ENCODE measurements around the gene DENND1A. TPM values are rescaled to one million over a fixed set of nuclear protein-coding genes. Genes with fewer than 3 reads are reported as not detected.
"Not testable (repeated sequence)": the region's sequence is repeated elsewhere in the genome, so short reads cannot be mapped to it uniquely, and the experiment has no call there.

DENND1A gene
- polyA plus RNA-seq, 6 donors from 2014 or later, result 4.0 to 9.5 (median 5.3) TPM

DNA sequence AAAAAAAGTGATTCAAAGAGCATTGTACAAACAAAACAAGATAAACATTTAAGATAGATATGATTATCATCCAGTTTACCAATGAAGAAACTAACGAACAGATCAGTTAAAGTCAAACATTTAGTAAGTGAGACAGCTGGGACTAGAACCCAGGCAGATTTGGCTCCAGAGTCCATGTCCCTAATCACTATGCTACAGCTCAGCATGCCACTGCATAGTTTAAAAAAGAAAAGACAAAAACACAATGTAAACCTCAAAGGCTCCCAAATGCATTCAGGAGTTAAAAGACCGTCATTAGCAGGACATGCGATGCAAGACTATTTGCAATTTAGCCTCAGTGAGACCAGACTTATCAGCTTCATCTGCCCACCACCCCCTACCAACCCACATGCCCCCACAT lies 36.8 kb downstream of the DENND1A start:
- Mint-ChIP-seq H3K27ac (no peak overlapping the region), H3K9me3 (no peaks in the 10 kb centered on the region), H3K4me3 (no peak overlapping the region), H3K27me3 (no peaks in the 10 kb centered on the region), H3K4me1 (peaks cover 10 to 17% (median 15%) of the 10 kb centered on the region in 3 donors), H3K36me3 (peaks cover 0 to 7% of the 10 kb centered on the region in 2 donors)
- ATAC-seq (ENCODE audit: low read depth in 2 of 2), result no peak
- no peak for DNase-seq

DNA sequence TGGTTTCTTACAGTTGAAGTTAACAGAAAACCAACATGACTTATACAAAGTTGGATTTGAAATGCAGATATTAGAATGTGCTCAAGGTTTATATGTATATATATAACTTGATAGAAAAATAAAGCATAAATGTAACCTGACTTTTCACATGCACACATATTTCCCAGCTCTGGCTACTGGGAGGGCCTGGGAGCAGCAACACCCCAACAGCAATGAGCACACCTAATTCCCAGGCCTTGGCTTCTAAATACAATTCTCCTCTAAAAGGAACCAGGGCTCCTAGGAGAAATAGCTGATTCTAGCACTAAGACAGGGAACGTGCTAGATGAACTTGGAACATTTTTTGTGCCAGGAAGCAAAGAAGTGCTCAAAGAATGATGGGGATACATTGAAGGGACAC lies 42.1 kb downstream of the DENND1A start:
- Mint-ChIP-seq H3K36me3 (peaks cover 0 to 14% of the 10 kb centered on the region in 2 donors), H3K4me3 (no peak overlapping the region), H3K27ac (no peak overlapping the region), H3K27me3 (no peaks in the 10 kb centered on the region), H3K4me1 (peaks cover 8 to 28% (median 24%) of the 10 kb centered on the region in 3 donors), H3K9me3 (peaks cover 0 to 3% (median 0%) of the 10 kb centered on the region in 7 donors)
- ATAC-seq (ENCODE audit: low read depth in 2 of 2) (no peak), DNase-seq (no peak)

DNA sequence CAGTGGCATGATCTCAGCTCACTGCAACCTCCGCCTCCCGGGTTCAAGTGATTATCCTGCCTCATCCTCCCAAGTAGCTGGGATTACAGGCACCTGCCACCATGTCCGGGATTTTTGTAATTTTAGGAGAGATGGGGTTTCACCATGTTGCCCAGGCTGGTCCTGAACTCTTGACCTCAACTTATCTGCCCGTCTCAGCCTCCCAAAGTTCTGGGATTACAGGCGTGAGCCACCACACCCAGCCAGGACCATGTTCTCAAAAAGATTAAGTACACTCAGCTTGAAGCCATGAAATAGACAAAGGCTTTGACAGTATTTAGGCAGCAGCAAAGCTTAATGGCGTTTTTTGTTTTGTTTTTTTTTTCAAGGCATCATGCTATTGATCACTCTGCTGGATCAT lies 44.1 kb downstream of the DENND1A start:
- ATAC-seq (ENCODE audit: low read depth in 2 of 2); DNase-seq; H3K4me3 Mint-ChIP-seq; H3K27ac Mint-ChIP-seq; H3K9me3 Mint-ChIP-seq; H3K27me3 Mint-ChIP-seq: not testable (repeated sequence)
- H3K36me3 Mint-ChIP-seq, result peaks cover 0 to 14% of the 10 kb centered on the region in 2 donors
- peaks cover 10 to 36% (median 28%) of the 10 kb centered on the region in 3 donors for H3K4me1 Mint-ChIP-seq

DNA sequence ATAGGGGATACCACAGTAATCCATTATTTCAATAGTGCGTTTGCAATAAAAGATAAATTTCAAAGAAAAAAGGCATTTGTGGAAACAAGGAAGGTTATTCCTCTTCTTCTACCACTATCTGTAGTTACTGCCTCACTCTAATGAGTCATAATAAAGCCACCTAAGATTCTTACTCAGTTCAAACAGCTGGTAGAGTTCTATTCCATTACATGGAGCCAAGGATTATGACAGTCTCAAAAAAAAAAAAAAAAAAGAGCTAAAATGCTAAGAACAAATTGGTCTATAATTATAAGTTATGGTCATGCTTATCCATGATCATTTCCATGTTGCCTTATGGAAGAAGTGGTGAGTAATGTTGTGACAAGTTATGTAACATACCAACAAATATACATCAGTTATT lies 46.3 kb downstream of the DENND1A start:
- H3K27ac Mint-ChIP-seq, result no peak overlapping the region
- no peaks in the 10 kb centered on the region for H3K27me3 Mint-ChIP-seq
- H3K9me3 Mint-ChIP-seq, result peaks cover 0 to 3% (median 0%) of the 10 kb centered on the region in 7 donors
- peaks cover 0 to 12% of the 10 kb centered on the region in 2 donors for H3K36me3 Mint-ChIP-seq
- no peak for DNase-seq
- ATAC-seq (ENCODE audit: low read depth in 2 of 2), result no peak
- H3K4me3 Mint-ChIP-seq, result no peak overlapping the region
- peaks cover 11 to 31% (median 28%) of the 10 kb centered on the region in 3 donors for H3K4me1 Mint-ChIP-seq

DNA sequence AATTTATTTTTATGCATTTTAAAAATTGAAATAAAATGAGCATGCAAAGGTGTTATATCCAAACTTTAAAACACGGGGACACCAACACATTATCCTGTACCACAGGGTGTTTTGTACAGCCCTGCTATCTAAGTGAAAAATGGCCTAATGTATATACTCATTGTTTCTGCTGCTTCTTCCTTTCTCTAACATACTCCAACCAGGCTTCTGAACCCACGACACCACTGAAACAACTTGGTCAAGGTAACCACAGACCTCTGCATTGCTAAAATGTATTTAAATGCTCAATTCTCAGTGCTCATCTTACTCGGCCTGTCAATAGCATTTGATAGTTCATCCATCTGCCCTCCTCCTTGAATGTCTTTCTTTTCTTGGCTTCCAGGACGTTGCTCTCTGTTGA lies 48.3 kb downstream of the DENND1A start:
- ATAC-seq (ENCODE audit: low read depth in 2 of 2), result no peak
- peak overlapping the region in 2 of 6 donors; percentile 47 to 70 for H3K27ac Mint-ChIP-seq

DNA sequence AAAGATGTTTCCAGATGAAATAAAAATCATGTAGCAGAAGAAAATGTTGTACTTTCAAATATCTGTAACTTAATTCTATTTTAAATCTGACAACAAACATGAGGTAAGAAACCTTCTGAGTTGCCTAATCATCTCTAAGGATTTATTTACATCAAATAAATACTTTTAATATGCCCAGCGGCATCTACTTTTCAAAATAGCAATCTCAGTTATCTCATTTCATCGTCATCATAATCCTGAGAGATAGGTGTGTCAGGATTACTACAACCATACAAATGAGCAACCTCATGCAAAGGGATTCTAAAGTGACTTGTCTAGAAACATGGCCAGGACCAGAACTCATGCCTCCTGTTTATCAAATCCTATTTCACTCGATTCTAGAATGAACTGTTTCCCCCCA lies 49.5 kb downstream of the DENND1A start:
- Mint-ChIP-seq H3K9me3 (peaks cover 0 to 3% (median 0%) of the 10 kb centered on the region in 7 donors), H3K27ac (peak overlapping the region in 1 of 6 donors; percentile 39), H3K4me3 (no peak overlapping the region), H3K36me3 (peaks cover 0 to 7% of the 10 kb centered on the region in 2 donors), H3K4me1 (peaks cover 10 to 29% (median 21%) of the 10 kb centered on the region in 3 donors), H3K27me3 (no peaks in the 10 kb centered on the region)
- ATAC-seq (ENCODE audit: low read depth in 2 of 2) (no peak), DNase-seq (no peak)

More for the DNA sequence above, 48.3 kb downstream of the DENND1A start:
- Mint-ChIP-seq H3K4me3 (no peak overlapping the region), H3K4me1 (peaks cover 11 to 31% (median 21%) of the 10 kb centered on the region in 3 donors), H3K27me3 (no peaks in the 10 kb centered on the region), H3K9me3 (peaks cover 0 to 3% (median 0%) of the 10 kb centered on the region in 7 donors), H3K36me3 (peaks cover 0 to 2% of the 10 kb centered on the region in 2 donors)
- no peak for DNase-seq

- H3K4me3 Mint-ChIP-seq, result no peak overlapping the region
- H3K27ac Mint-ChIP-seq, result no peak overlapping the region
These were observed 53.2 kb downstream of the DENND1A start for GRCh38 chr9:123876750-123877149.

DNA sequence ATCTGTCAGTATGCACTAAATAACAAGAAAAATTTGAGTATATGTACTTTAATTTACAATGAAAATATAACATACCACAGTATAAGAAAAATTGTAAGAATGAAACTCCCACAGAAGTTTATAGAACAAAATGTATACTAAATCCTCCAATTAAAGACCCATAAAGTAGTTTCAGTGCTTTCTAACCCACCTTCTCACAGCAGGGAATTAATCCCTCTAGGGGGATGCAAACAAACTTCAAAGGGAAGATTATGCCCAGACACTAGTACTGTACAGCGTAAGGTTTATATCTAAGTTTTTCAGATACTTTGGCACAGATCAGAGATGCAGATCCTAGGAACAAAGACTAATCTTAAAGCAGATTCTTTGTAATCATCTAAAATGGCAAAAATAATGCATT lies 57.2 kb downstream of the DENND1A start:
- Mint-ChIP-seq H3K27ac (no peak overlapping the region), H3K4me1 (peaks cover 5 to 12% (median 7%) of the 10 kb centered on the region in 3 donors), H3K27me3 (no peaks in the 10 kb centered on the region), H3K9me3 (peaks cover 0 to 2% (median 0%) of the 10 kb centered on the region in 7 donors), H3K4me3 (no peak overlapping the region), H3K36me3 (peaks cover 8 to 11% of the 10 kb centered on the region in 2 donors)
- ATAC-seq (ENCODE audit: low read depth in 2 of 2) (no peak), DNase-seq (no peak)

More at GRCh38 chr9:123876750-123877149, 53.2 kb downstream of the DENND1A start:
- DNase-seq (no peak), ATAC-seq (ENCODE audit: low read depth in 2 of 2) (no peak)
- no peaks in the 10 kb centered on the region for H3K27me3 Mint-ChIP-seq
- peaks cover 8 to 11% of the 10 kb centered on the region in 2 donors for H3K36me3 Mint-ChIP-seq
- H3K4me1 Mint-ChIP-seq, result peaks cover 2 to 3% (median 2%) of the 10 kb centered on the region in 3 donors
- H3K9me3 Mint-ChIP-seq, result peaks cover 0 to 2% (median 0%) of the 10 kb centered on the region in 7 donors

DNA sequence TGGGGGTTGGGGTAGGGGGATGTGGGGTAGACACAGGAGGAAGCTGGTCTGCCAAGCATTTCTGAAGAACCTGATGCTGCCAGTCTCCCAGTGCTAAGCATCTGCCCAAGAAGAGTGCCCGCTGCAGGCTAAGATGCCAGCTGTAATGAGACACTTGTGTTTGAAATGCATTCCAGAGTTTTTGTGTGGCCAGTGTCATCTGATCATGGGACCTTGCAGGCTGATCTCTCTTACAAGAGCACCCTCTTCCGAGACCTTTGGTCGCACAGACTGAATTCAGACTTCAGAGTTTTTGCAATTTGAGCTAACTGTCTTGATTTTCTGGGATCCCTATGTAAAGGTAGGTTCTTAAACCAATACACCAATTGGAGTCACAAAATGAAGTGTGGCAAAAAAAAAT lies 58.1 kb downstream of the DENND1A start:
- peaks cover 0 to 2% (median 0%) of the 10 kb centered on the region in 7 donors for H3K9me3 Mint-ChIP-seq
- ATAC-seq (ENCODE audit: low read depth in 2 of 2) (no peak), DNase-seq (no peak)
- no peak overlapping the region for H3K4me3 Mint-ChIP-seq
- peaks cover 13 to 21% (median 15%) of the 10 kb centered on the region in 3 donors for H3K4me1 Mint-ChIP-seq
- H3K27me3 Mint-ChIP-seq, result no peaks in the 10 kb centered on the region
- H3K27ac Mint-ChIP-seq, result peak overlapping the region in 1 of 6 donors; percentile 39
- H3K36me3 Mint-ChIP-seq, result peaks cover 8 to 10% of the 10 kb centered on the region in 2 donors

DNA sequence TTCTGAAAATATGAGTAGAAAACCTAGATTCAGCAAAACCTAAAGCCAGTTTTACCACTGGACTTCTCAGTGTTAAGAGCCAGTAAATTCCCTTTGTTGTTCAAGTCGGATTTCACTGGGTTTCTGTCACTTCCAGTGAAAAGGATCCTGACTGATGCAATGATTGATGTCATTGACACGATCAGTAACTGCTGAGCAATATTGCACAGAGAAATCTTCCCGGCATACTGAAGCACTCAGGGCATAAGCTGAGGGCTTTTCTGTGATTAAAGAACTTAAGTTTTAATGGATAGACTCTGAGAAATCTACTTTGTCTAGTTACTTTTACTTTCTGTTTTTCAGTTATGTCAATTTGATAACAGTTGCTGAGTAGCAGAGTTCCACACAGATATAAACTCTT lies 61.9 kb downstream of the DENND1A start:
- H3K27ac Mint-ChIP-seq, result peak overlapping the region in 4 of 6 donors; percentile 31 to 91 (median 84)

GRCh38 chr9:123867034-123867433 lies 62.9 kb downstream of the DENND1A start:
- Mint-ChIP-seq H3K27me3 (no peaks in the 10 kb centered on the region), H3K4me3 (peak overlapping the region; percentile 33 to 82 (median 66)), H3K36me3 (no peaks in the 10 kb centered on the region), H3K9me3 (peaks cover 0 to 5% (median 0%) of the 10 kb centered on the region in 7 donors), H3K27ac (peak overlapping the region in 4 of 6 donors; percentile 24 to 91 (median 68)), H3K4me1 (peaks cover 20 to 39% (median 21%) of the 10 kb centered on the region in 3 donors)
- ATAC-seq (ENCODE audit: low read depth in 2 of 2) (peak; percentile 84 to 88), DNase-seq (peak; percentile 13)

More for the DNA sequence above, 61.9 kb downstream of the DENND1A start:
- no peaks in the 10 kb centered on the region for H3K36me3 Mint-ChIP-seq
- H3K27me3 Mint-ChIP-seq, result no peaks in the 10 kb centered on the region
- no peak for ATAC-seq (ENCODE audit: low read depth in 2 of 2)
- H3K9me3 Mint-ChIP-seq, result peaks cover 0 to 5% (median 0%) of the 10 kb centered on the region in 7 donors
- no peak for DNase-seq
- peak overlapping the region; percentile 7 to 82 (median 62) for H3K4me3 Mint-ChIP-seq
- peaks cover 20 to 39% (median 21%) of the 10 kb centered on the region in 3 donors for H3K4me1 Mint-ChIP-seq

GRCh38 chr9:123866497-123866896 lies 63.4 kb downstream of the DENND1A start:
- Mint-ChIP-seq H3K27me3 (no peaks in the 10 kb centered on the region), H3K27ac (peak overlapping the region in 1 of 6 donors; percentile 15), H3K36me3 (no peaks in the 10 kb centered on the region), H3K9me3 (peaks cover 0 to 5% (median 0%) of the 10 kb centered on the region in 7 donors), H3K4me3 (peak overlapping the region in 3 of 8 donors; percentile 3 to 69 (median 61)), H3K4me1 (peaks cover 20 to 39% (median 21%) of the 10 kb centered on the region in 3 donors)
- no peak for ATAC-seq (ENCODE audit: low read depth in 2 of 2)
- no peak for DNase-seq

- H3K27ac Mint-ChIP-seq, result no peak overlapping the region
- H3K27me3 Mint-ChIP-seq, result no peaks in the 10 kb centered on the region
- no peak for DNase-seq
- peak overlapping the region in 1 of 8 donors; percentile 43 for H3K4me3 Mint-ChIP-seq
- peaks cover 0 to 5% (median 0%) of the 10 kb centered on the region in 7 donors for H3K9me3 Mint-ChIP-seq
- peaks cover 20 to 39% (median 21%) of the 10 kb centered on the region in 3 donors for H3K4me1 Mint-ChIP-seq
- no peaks in the 10 kb centered on the region for H3K36me3 Mint-ChIP-seq
- no peak for ATAC-seq (ENCODE audit: low read depth in 2 of 2)
These were observed 64.5 kb downstream of the DENND1A start for GRCh38 chr9:123865226-123866000.

- H3K27me3 Mint-ChIP-seq, result no peaks in the 10 kb centered on the region
- no peak overlapping the region for H3K27ac Mint-ChIP-seq
- no peak for DNase-seq
- peaks cover 20 to 39% (median 21%) of the 10 kb centered on the region in 3 donors for H3K4me1 Mint-ChIP-seq
- no peak overlapping the region for H3K4me3 Mint-ChIP-seq
- ATAC-seq (ENCODE audit: low read depth in 2 of 2), result no peak
- H3K36me3 Mint-ChIP-seq, result no peaks in the 10 kb centered on the region
- H3K9me3 Mint-ChIP-seq, result peaks cover 0 to 5% (median 0%) of the 10 kb centered on the region in 7 donors
These were observed 65.7 kb downstream of the DENND1A start for GRCh38 chr9:123864251-123864650.

Measured in naive B cell (primary cell).